Measurements from ENCODE around the gene WAC.

DNA sequence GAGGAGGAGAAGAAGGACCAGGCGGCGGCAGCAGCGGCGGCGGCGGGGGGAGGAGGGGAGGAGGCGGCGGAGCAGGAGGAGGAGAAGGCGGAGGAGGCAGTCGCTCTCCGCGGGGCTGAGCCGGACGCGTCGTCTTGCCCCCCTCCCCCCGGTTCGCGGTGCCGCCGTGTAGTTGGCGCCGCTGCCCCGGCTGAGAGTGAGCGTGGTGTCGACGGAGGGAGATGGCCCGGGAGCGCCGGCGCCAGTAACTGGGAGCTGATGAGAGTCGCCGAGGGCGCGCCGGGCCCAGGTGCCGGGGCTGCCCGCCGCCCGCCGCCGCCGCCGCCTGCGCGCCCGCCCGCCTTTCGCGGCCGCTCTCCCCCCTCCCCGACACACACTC lies 257 bp downstream of the WAC start:
- TF ChIP-seq CTCF (conservative IDR thresholded peaks at IDR 0.05; ENCODE audit: low read depth, low read length): no peak
- TF ChIP-seq EZH2 (IDR thresholded peaks at IDR 0.05; ENCODE audit: borderline replicate concordance, low read depth, low read length, poor library complexity, severe bottlenecking): no peak

All from A673 (cell line).